Measurements from ENCODE around the gene IFNA13.
"Not testable (repeated sequence)": the region's sequence is repeated elsewhere in the genome, so short reads cannot be mapped to it uniquely, and the experiment has no call there.

Gene IFNA13

GRCh38 chr9:21367957-21368356, at the start of gene IFNA13:
Gene IFNA13 (minus strand): TSS chr9:21368057. CDS start chr9:21368010, 47 bp downstream.
- no peak for DNase-seq

GRCh38 chr9:21415493-21416267, 47.8 kb upstream of the IFNA13 start:
- no peak for DNase-seq

GRCh38 chr9:21414220-21414940, 46.5 kb upstream of the IFNA13 start:
- DNase-seq: no peak

GRCh38 chr9:21413624-21414023, 45.8 kb upstream of the IFNA13 start:
- no peak for DNase-seq

- DNase-seq: no peak
Observed at GRCh38 chr9:21413151-21413550, 45.3 kb upstream of the IFNA13 start.

- no peak for DNase-seq
Observed at GRCh38 chr9:21412107-21412506, 44.2 kb upstream of the IFNA13 start.

- no peak for DNase-seq
Observed at GRCh38 chr9:21408817-21409216, 41.0 kb upstream of the IFNA13 start, which contains the start of gene IFNA8. Gene IFNA8 (plus strand): TSS chr9:21409117. CDS start chr9:21409177, 60 bp downstream.

- DNase-seq: no peak
Observed at GRCh38 chr9:21404146-21404545, 36.3 kb upstream of the IFNA13 start.

- no peak for DNase-seq
Observed at GRCh38 chr9:21402386-21403251, 34.8 kb upstream of the IFNA13 start.

- no peak for DNase-seq
Observed at GRCh38 chr9:21399956-21400355, 32.1 kb upstream of the IFNA13 start.

GRCh38 chr9:21398955-21399489, 31.2 kb upstream of the IFNA13 start:
- no peak for DNase-seq

- peak; percentile 2 to 11 for DNase-seq
Observed at GRCh38 chr9:21395778-21396717, 28.2 kb upstream of the IFNA13 start.

GRCh38 chr9:21392270-21392669, 24.4 kb upstream of the IFNA13 start:
- DNase-seq: peak in 1 of 2 experiments; percentile 40

- DNase-seq: no peak
Observed at GRCh38 chr9:21385131-21385670, 17.3 kb upstream of the IFNA13 start, which contains the start of gene IFNA2. Gene IFNA2 (minus strand): TSS chr9:21385398. CDS start chr9:21385329, 69 bp downstream.

GRCh38 chr9:21383627-21384026, 15.8 kb upstream of the IFNA13 start:
- DNase-seq: no peak

GRCh38 chr9:21381448-21382339, 13.8 kb upstream of the IFNA13 start:
- no peak for DNase-seq

- DNase-seq: not testable (repeated sequence)
Observed at GRCh38 chr9:21371467-21371866, 3.6 kb upstream of the IFNA13 start.

GRCh38 chr9:21367169-21367568, 688 bp downstream of the IFNA13 start:
- DNase-seq: not testable (repeated sequence)

GRCh38 chr9:21362287-21362686, 5.6 kb downstream of the IFNA13 start:
- DNase-seq: no peak
